NCI-H748 (cell line): Measurements from ENCODE around the gene MKI67.
"Not testable (repeated sequence)": the region's sequence is repeated elsewhere in the genome, so short reads cannot be mapped to it uniquely, and the experiment has no call there.

Source experiments
- DNase-seq: peaks from one replicate; lab custom pipeline; 2025; ENCODE audit not compliant: unreplicated experiment; lab: John Stamatoyannopoulos, UW

Gene MKI67

DNA sequence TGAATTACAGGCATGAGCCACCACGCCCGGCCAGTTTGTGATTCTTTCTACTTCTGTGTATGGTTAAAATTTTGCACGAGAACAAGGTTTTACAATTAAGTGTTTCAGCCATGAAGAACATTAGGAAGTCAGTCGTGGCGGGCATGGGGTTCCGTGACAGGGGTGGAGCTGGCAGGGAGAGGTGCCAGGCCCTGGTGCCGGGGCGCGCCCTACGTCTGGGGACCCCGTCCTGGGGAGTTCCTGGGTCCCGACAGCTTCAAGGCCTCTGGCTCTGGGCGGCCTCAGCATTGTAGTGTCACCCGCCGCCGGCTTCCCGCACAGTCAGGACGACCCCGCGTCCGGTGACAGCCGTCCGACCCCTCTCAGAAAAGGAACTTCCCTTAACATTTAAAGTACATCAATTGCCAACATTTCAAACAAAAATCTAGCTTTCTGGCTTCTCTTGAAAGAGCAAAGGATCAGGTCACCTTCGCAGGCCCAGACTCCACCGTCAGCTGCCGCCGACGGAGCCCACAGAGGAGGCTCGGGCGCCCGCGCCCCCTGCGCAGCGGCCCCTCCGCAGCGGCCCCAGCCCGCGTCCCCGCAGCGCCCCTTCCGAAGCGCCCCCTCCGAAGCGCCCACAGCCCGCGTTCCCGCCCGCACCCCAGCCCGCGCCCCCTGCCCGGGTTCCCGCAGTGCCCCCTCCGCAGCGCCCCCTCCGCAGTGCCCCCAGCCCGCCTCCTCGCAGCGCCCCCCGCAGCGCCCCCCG, 23.2 kb upstream of the MKI67 start:
- no peak for DNase-seq

DNA sequence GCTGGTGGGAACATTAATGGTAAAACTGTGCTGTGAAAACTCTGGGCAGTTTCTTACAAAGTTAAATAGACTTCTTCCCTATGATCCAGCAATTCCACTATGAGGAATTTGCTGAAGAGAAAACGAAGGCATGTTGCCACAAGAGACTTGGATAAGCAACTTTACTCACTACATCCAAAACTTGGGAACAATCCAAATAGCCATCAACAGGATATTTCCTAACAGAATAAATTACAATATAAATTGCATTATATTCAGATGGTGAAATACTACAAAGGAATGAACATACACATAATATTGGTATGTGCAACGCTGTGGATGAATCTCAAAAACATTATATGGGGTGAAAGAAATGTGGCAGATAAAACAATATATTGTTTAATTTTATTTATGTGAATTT, 21.4 kb upstream of the MKI67 start:
- no peak for DNase-seq

DNA sequence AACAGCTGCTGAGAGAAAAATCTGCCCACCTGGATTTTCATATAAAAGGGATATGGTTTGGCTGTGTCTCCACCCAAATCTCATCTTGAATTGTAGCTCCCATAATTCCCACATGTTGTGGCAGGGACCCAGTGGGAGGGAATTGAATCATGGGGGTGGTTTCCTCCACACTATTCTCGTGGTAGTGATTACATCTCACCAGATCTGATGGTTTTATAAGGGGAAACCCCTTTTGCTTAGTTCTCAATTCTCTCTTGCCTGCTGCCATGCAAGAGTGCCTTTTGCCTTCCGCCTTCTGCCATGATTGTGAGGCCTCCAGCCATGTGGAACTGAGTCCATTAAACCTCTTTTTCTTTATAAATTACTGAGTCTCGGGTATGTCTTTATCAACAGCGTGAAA, 20.8 kb upstream of the MKI67 start:
- no peak for DNase-seq

DNA sequence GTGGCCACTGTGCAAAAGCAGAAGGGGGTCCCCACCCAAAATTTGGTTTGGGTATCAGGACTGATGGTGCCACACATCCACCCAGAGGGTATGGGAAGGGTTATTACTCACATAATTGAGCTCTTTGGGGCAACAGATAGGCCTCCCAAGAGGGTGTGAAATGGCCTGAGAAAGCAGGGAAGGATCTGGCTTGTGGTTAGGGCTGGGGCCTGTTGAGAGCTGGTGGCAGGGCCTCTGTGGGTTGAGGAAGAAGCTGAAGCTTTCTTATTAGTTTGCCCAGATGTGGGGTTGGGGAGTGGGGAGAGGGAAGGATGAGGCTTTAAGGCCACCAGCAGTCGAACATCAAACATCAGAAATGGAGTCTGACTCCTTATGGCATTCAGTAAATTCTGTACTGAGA, 18.3 kb upstream of the MKI67 start:
- no peak for DNase-seq

DNA sequence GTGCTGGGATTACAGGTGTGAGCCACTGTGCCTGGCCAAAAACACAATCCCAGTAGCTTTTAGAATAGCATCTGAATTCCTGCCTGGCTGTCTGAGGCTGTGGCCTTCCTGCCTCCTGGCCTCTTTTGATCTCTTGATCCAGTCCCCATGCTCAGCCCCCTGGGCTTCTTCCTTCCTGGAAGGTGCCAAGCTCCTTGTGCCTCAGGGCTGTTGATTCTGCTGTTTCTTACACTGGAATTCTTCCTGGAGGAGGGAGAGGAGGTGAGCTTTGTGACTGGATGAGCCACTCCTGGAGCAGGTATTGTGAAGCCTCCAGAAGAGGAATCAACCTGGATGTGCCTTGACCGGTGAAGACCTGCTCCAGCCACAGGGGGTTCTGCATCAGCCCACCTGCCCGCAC, 17.3 kb upstream of the MKI67 start:
- no peak for DNase-seq

DNA sequence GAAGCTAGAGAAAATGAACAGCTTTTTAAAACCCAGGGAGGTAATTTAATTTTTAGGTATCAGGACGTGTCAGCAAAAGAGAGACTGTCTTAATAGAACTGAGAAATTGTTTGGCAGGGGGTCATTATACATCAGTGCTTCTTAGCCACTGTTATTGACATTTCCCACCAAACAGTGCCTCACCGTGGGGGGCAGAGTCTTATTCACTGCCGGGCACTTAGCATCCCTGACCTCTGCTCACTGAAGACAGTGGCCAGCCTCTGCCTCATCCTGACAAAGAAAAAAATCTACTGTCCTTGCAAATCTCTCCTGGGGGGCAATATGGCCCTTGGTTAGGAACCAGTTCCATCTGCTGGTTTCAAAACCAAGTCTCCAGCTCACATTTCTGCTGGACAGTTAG, 14.2 kb upstream of the MKI67 start:
- no peak for DNase-seq

DNA sequence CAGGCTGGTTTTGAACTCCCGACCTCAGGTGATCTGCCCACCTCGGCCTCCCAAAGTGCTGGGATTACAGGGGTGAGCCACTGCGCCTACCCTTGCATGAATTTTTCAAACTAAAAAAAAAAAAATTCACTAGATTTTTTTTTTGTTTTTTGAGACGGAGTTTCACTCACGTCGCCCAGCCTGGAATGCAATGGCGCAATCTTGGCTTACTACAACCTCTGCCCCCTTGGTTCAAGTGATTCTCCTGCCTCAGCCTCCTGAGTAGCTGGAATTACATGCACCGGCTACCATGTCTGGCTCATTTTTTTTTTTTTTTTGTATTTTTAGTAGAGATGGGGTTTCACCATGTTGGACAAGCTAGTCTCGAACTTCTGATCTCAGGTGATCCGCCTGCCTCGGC, 12.2 kb upstream of the MKI67 start:
- DNase-seq, result not testable (repeated sequence)

DNA sequence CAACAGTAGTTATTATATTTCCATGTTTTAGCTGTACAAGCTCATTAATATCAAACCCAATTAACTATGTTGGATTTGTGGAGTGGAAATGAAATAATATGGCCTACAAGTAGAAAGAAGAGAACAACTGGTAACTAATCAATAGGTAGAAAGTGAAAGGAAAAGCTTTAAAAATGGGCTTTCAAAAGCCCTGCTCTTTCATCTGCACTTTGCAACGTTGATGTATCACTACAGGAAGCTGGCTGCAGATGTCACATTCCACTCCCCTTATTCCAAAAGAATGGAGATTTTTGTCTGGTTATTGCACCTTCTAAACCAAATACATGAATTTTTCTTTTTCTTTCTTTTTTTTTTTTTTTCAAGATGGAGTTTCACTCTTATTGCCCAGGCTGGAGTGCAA, 11.7 kb upstream of the MKI67 start:
- no peak for DNase-seq

DNA sequence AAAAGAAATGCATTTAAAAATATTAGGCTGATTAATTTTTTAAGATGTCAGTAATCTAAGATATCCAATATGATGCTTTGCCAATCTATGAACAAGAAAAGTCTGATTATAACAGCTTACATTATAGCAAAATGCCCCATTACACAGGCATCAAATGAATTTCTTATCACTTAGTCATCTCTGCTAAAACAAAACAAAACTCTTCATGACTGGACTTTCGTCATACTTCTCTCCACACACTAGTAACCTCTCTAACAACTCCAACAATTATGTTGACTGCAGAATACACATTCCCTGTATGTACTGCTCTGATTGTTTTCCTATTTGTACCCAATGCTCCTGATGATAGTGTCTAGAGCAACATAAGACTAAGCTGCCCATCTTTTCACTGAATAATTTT, 3.8 kb upstream of the MKI67 start:
- DNase-seq, result no peak

DNA sequence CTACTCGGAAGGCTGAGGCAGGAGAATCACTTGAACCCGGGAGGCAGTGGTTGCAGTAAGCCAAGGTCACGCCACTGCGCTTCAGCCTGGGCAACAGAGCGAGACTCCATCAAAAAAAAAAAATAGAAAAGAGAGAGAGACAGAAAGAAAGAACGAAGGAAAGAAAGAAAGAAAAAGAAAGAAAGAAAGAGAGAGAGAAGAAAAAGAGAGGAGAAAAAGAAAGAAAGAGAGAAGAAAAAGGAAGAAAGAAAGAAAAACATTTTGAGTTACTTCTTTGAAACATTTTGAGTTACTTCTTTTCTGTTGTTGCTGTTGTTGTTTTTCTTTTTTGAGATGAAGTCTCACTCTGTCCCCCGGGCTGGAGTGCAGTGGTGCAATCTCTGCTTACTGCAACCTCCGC, 2.4 kb upstream of the MKI67 start:
- DNase-seq, result no peak

DNA sequence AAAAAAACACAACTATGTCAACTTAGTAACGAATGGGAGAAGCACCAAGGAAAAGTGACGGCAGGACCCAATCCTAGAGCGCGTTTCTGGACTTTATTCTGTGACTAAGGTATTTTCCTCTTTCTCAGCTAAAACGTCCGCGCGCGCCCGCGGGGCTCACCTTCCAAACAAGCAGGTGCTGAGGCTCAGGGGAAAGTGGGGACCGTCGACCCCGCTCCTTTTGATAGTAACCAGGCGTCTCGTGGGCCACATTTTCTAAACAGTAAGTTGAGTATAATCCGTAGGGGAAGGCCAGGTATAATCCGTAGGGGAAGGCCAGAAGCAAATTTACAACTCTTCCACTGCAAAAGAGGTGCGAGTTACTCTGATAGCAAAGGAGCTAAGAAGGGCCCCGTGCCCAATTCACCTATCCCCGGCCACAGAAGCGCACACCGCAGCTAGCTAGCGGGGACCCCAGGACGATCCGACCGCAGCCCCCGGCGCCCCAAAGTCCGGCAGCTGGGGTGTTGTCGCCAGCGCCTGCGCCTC, 743 bp downstream of the MKI67 start:
- DNase-seq, result peak; percentile 8

DNA sequence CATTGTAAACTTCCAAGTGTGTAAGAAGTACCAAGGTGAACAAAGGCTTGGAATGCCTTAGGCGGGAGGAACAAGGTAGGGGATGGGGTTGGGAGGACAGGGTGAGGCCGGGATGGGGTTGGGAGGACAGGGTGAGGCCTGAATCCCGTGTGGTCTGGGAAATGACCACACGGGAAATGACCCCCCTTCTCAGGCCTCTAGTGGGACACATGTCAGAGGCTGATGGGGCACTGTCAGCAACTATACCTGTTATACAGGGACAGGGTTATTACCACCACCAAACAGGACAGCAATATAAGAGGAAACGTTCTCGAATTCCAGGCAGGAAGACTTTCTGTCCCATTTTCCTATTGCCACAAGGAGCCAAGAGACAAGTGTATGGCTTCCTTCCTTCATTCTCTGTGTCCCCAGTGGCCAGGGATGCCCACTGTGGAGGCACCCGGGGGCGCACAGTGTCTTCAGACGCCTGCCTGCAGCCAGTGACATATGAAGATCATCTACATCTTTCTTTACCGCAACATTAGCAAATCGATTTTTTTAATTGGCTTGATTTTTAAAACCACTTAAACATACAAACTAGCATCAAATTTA, 1.3 kb downstream of the MKI67 start:
- DNase-seq, result no peak

DNA sequence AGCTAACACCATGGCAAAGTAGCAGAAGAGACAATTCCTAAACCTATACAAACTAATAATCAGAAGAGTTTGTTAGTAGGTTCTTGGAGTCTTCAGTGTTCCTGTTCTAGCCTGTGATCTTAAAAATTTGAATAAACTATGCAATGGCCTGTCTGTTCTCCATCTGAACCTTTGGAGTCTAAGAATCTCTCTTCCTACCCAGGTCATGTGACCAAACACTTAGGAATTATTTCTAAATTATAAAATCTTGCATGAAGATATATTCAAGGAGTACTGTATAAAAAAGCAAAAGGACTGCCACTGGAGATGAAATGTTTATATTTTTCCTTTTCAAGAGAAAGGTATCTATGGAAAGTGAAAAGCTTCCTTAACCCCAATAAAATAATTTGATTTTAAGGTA, 2.4 kb downstream of the MKI67 start:
- no peak for DNase-seq

DNA sequence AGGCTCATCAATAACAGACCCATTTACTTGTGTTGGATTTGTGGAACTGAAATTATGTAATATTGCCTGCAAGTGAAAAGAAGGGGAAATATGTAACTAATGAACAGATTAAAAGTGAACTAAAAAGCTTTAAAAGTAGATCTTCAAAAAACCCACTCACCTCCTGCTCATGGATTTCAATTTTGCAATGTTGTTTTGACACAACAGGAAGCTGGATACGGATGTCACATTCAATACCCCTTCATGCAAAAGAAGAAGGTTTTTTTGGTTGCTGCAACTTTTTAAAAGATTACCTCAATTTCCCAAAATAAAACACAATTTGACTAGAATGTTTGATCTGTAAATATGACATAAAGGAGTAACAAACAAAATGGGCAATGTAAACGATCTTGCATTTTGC, 3.3 kb downstream of the MKI67 start:
- DNase-seq, result no peak

DNA sequence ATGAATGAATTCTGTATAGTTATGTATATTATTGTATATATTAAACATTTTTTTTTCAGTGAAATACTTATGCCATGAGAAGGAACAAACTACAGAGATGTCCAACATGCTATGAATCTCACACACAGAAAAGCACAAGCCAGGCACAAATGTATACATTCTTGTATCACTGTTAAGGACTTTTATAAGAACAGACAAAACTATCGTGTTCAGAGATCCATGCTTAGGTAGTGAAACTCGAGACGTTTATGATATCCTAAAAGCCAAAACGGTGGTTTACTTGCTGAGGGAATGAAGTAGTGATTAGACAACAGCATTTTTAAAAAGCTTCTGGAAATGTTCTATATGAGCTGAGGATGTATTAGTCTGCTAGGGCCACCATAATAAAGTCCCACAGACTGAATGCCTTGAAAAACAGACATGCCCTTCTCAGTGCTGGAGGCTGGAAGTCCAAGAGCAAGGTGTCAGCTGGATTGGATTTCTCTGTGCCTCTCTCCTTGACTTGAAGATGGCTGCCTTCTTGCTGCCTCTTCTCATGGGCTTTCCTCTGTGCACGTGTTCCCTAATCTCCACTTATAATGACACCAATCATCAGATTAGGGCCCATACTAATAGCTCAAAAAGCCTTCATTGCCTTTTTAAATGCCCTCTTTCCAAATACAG, 4.3 kb downstream of the MKI67 start:
- no peak for DNase-seq

DNA sequence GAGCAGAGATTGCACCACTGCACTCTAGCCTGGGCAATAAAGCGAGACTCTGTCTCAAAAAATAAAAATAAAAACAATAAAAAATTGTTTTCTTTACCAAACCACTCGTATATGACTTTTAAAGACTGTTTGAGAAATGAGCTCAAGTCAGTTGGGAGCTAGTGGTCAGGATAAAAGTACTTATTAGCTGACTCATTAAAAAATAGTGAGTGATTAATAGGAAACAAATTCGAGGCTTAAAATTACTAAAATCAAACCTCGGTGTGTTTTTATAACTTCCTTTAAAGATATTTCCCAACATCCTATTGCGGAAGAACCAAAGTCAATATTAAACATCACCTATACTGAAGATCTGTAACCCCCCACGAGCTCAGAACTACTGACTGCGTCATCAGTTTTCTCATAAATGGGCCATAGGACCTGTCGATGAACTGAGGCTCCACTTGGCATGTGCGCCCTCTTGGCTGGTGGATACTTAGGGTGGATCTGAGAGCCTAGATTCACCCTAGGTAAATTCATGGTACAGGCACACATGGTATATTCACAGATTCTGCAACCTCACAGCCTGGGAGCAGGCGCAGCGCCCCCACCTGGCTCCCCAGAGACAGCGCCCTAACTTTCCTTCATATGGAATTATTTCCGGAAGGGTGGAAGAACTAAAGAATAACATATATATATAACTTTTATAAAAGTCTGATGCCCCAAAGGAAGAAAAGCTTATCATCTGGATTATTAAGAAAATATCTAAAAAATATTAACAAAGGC, 9.2 kb downstream of the MKI67 start:
- DNase-seq, result no peak

DNA sequence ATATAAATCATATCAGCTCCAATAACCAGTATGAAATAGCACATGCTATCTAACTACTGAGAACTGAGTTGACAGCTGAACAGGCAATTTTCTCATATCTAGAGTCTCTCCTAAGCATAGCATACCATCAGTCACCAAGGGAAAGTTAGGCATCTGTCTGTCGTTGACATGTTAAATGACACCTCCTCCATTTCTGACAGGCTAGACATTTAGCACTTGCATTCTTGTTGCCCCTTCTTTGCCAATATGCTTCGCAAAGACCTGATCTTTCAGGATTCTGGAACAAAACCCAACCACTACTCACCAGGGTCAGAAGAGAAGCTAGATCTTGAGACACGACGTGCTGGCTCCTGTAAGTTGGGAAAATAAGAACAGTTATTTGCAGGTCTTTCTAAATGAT, 10.0 kb downstream of the MKI67 start:
- DNase-seq, result no peak

DNA sequence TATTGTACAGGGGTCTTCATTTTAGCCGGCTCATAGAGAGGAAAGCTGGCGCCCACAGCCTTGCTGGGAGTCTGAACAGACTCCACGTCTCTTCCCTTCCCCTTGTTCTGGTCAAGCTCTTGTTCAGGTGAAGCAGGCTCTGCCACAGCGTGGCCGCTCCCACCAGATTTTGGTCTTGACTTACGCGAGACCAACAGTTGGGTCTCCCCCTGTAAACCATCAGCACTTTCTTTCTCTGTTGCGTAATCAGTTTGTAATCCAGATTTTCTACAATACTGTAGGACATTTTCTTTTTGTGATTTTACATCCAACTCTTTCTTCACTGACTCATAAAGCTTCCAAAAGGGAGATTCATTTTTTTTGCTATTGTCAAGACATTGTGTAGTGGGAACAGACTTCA, 10.9 kb downstream of the MKI67 start:
- no peak for DNase-seq

DNA sequence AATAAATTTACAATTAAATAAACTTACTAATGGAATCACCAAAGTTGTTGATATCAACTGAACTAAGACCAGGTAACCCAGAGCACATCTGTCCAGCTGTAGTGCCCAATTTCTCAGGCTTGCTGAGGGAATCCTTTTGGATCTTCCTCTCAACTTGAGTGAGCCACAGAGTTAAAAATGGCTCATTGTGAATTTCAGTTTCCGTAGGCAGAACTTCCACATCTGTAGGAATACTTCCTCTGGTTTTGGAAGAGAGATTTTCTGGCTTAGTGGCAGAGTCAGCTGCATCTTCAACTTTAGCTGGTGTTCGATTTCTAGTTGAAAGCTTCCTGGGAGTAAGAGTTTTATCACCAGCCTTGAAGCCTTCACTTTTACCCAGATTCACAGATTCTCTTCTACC, 11.3 kb downstream of the MKI67 start:
- DNase-seq, result no peak

DNA sequence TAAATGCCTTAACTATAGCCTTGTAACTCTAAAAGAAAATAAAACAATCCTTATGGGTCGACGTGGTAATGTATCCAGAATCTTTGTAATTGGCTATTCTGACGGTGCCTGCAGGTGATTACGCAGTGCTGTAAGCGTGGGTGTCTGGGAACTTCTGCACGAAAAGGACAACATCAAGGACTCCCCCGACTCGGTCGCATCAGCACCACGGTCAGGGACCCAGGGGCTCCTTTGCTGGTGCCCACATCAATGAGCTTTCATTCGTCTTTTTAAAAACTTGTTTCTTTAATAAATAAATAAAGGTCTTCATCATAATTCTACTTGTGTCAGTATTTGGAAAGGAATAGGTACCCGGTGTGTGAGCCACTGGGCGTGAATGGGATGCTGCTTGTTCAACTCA, 13.2 kb downstream of the MKI67 start:
- no peak for DNase-seq

DNA sequence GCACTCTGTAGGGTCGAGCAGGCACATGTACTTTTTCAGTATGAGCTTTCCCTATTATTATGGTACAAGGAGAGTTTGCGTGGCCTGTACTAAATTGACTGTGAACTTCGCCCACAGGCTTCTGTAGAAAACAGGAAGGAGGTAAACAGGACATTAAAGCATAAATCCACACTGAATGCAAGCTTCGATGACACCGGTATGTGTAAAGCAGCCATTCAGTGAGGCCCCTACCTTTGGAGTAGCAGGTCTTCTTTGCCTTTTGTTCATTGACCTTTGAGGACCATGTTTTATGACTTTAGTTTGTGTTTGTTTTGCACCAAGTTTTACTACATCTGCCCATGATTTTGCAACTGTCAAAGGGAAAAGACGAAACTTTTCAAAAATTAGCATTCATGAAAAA, 14.5 kb downstream of the MKI67 start:
- no peak for DNase-seq

DNA sequence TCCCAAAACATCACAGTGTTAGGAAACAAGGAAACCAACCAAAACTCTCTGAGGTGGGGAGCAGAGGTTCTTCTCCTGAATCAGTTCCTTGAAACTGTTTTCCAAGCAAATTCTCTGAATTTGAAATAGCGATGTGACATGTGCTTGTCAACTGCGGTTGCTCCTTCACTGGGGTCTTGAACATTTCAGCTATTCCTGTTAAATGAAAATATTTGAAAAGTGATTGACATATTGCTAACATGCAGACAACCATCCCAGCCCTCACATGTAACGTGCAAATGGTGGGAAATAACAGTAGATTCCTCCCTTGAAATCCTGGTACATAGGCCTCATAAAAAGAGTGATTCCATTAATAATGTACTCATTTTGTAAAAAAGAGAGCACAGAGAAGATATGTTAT, 15.9 kb downstream of the MKI67 start:
- no peak for DNase-seq
